PC-3 (cell line): ENCODE data around the gene PEX14.

Experiments
- CTCF ChIP-seq: fragments of 300-600 bp; sonication (generic); conservative IDR thresholded peaks from 2 replicates; pipeline ENCODE4 v1.5.1; 2017; ENCODE audit warnings: antibody characterized with exemption, low read depth, mild to moderate bottlenecking, low read length
- EZH2 ChIP-seq: fragments of 300-600 bp; sonication (generic); IDR thresholded peaks from one replicate; pipeline ENCODE4 v1.6.1; 2017; ENCODE audit warnings: antibody characterized with exemption, mild to moderate bottlenecking, low read length; ENCODE audit not compliant: unreplicated experiment

GRCh38 chr1:10632691-10633090 lies 157.9 kb downstream of the PEX14 start:
- TF ChIP-seq EZH2 = no peak
- TF ChIP-seq CTCF = no peak
